ENCODE data around the gene KLHDC10. TPM values are rescaled to one million over a fixed set of nuclear protein-coding genes. Genes with fewer than 3 reads are reported as not detected.
"Not testable (repeated sequence)": the region's sequence is repeated elsewhere in the genome, so short reads cannot be mapped to it uniquely, and the experiment has no call there.

The KLHDC10 gene
- total RNA-seq, 6 experiments from 2014 or later = 21.0 to 25.5 (median 24.1) TPM

- Mint-ChIP-seq H3K9me3 (no peaks in the 10 kb centered on the region), H3K4me3 (no peak overlapping the region)
- no peak for TF ChIP-seq CTCF (IDR thresholded peaks at IDR 0.05)
Observed at GRCh38 chr7:130179631-130180030, 109.3 kb downstream of the KLHDC10 start.

GRCh38 chr7:130180571-130181262 is 110.4 kb downstream of the KLHDC10 start:
- H3K9me3 Mint-ChIP-seq = no peaks in the 10 kb centered on the region
- no peak overlapping the region for H3K4me3 Mint-ChIP-seq
- H3K27ac Mint-ChIP-seq = peak overlapping the region; percentile 35; the same call in 1 of the 2 replicates
- no peak for TF ChIP-seq CTCF (IDR thresholded peaks at IDR 0.05)
- H3K4me1 Mint-ChIP-seq (ENCODE audit: low read depth) = peaks cover 10% of the 10 kb centered on the region
- no peaks in the 10 kb centered on the region for H3K27me3 Mint-ChIP-seq (ENCODE audit: insufficient read depth)
- DNase-seq = peak; percentile 43
- H3K36me3 Mint-ChIP-seq (ENCODE audit: low read depth) = peaks cover 11% of the 10 kb centered on the region

More at GRCh38 chr7:130179631-130180030, 109.3 kb downstream of the KLHDC10 start:
- no peaks in the 10 kb centered on the region for H3K27me3 Mint-ChIP-seq (ENCODE audit: insufficient read depth)
- peaks cover 11% of the 10 kb centered on the region for H3K36me3 Mint-ChIP-seq (ENCODE audit: low read depth)
- H3K4me1 Mint-ChIP-seq (ENCODE audit: low read depth) = peaks cover 10% of the 10 kb centered on the region
- DNase-seq = no peak
- H3K27ac Mint-ChIP-seq = no peak overlapping the region

- DNase-seq = no peak
- Mint-ChIP-seq H3K4me3 (no peak overlapping the region), H3K27ac (no peak overlapping the region), H3K36me3 (ENCODE audit: low read depth) (peaks cover 11% of the 10 kb centered on the region), H3K9me3 (no peaks in the 10 kb centered on the region), H3K4me1 (ENCODE audit: low read depth) (peaks cover 10% of the 10 kb centered on the region), H3K27me3 (ENCODE audit: insufficient read depth) (no peaks in the 10 kb centered on the region)
- no peak for TF ChIP-seq CTCF (IDR thresholded peaks at IDR 0.05)
Observed at GRCh38 chr7:130181263-130181605, 110.9 kb downstream of the KLHDC10 start.

- Mint-ChIP-seq H3K4me3 (no peak overlapping the region), H3K4me1 (ENCODE audit: low read depth) (peaks cover 18% of the 10 kb centered on the region), H3K36me3 (ENCODE audit: low read depth) (peaks cover 19% of the 10 kb centered on the region), H3K9me3 (no peaks in the 10 kb centered on the region), H3K27ac (no peak overlapping the region), H3K27me3 (ENCODE audit: insufficient read depth) (no peaks in the 10 kb centered on the region)
- no peak for TF ChIP-seq CTCF (IDR thresholded peaks at IDR 0.05)
- no peak for DNase-seq
Observed at GRCh38 chr7:130182990-130183389, 112.7 kb downstream of the KLHDC10 start.

GRCh38 chr7:130184349-130184748 is 114.0 kb downstream of the KLHDC10 start:
- H3K27ac Mint-ChIP-seq; H3K27me3 Mint-ChIP-seq (ENCODE audit: insufficient read depth); H3K9me3 Mint-ChIP-seq; DNase-seq; H3K4me3 Mint-ChIP-seq: not testable (repeated sequence)
- Mint-ChIP-seq H3K4me1 (ENCODE audit: low read depth) (peaks cover 28% of the 10 kb centered on the region), H3K36me3 (ENCODE audit: low read depth) (peaks cover 28% of the 10 kb centered on the region)

Other genes with a start within 250 kb of the KLHDC10 start
- 100 to 1,000 TPM in 4 of 6 experiments, 10 to 100 TPM in 2; 89.7 to 108 (median 105) TPM for gene UBE2H, start 117.6 kb upstream of the KLHDC10 start, total RNA-seq (2021; fragmentation: NEBNext Ultra II Directional; extraction: Animal tissue kit (Norgen Biotek cat#: 25700))
- gene ZC3HC1, start 19.2 kb upstream of the KLHDC10 start, total RNA-seq (2021; fragmentation: NEBNext Ultra II Directional; extraction: Animal tissue kit (Norgen Biotek cat#: 25700)) = 10 to 100 TPM; 18.8 to 24.3 (median 21.2) TPM
- gene TMEM209, start 134.9 kb downstream of the KLHDC10 start, total RNA-seq (2021; fragmentation: NEBNext Ultra II Directional; extraction: Animal tissue kit (Norgen Biotek cat#: 25700)) = 10 to 100 TPM; 14.2 to 17.3 (median 16.9) TPM
- not detected for gene SSMEM1, start 137.3 kb downstream of the KLHDC10 start, total RNA-seq (2021; fragmentation: NEBNext Ultra II Directional; extraction: Animal tissue kit (Norgen Biotek cat#: 25700))
- gene CPA2, start 196.3 kb downstream of the KLHDC10 start, total RNA-seq (2021; fragmentation: NEBNext Ultra II Directional; extraction: Animal tissue kit (Norgen Biotek cat#: 25700)) = not detected
- gene CPA4, start 222.6 kb downstream of the KLHDC10 start, total RNA-seq (2021; fragmentation: NEBNext Ultra II Directional; extraction: Animal tissue kit (Norgen Biotek cat#: 25700)) = 10 to 100 TPM in 5 of 6 experiments, 1 to 10 TPM in 1; 5.8 to 23.2 (median 20.0) TPM

All from HFFc6 (cell line).